ENCODE data around the gene BCL2L13.

The BCL2L13 gene

DNA sequence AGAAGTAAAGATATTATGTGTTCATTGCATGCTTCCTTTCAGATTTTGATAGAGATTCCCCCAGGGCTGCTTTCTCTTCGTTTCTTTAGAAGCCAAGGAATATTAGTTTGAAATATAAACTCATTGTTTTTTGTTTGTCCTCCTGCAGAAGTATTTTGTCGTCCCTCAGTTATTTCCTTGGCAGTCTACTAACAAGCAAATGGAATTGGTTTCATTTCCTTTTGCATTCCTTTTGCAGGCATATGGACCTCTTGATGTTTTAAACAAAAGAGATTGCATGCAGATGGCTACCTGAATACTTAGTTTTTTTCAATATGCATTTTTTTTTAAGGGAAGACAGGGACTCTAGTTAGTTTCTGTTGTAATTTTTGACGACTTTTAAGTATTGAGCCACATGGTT lies 62.2 kb downstream of the BCL2L13 start:
- TF ChIP-seq CTCF (IDR thresholded peaks at IDR 0.05; ENCODE audit: insufficient read depth, low read depth, low read length, missing control alignments) = no peak
- no peak for DNase-seq (ENCODE audit: low read depth)
- no peak overlapping the region for H3K4me3 ChIP-seq (ENCODE audit: low read depth, low read length)

- no peak for DNase-seq (ENCODE audit: low read depth)
- H3K4me3 ChIP-seq (ENCODE audit: low read depth, low read length) = no peak overlapping the region
- TF ChIP-seq CTCF (IDR thresholded peaks at IDR 0.05; ENCODE audit: insufficient read depth, low read depth, low read length, missing control alignments) = no peak
These were observed 65.3 kb downstream of the BCL2L13 start for GRCh38 chr22:17703811-17704210.

DNA sequence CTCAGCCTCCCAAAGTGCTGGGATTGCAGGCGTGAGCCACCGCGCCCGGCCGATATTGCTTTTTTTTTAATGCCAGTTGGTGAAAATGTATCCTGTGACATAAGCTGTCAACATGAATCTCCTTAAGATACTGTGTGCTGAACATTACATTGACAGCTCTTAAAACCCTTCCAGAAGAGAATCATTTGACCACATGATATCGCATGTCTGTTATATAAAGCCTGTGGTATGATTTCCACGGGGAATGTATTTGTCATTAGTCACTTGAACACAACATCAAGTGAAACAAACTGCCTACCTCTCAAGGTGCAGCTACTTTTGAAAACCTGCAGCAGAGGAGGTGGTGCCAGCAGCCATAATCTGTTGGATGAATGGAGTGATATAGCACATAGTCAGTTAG lies 67.0 kb downstream of the BCL2L13 start:
- peak overlapping the region; percentile 16 for H3K4me3 ChIP-seq (ENCODE audit: low read depth, low read length)

GRCh38 chr22:17705951-17706900 lies 67.7 kb downstream of the BCL2L13 start:
- TF ChIP-seq CTCF (IDR thresholded peaks at IDR 0.05; ENCODE audit: insufficient read depth, low read depth, low read length, missing control alignments) = no peak
- H3K4me3 ChIP-seq (ENCODE audit: low read depth, low read length) = peak overlapping the region; percentile 16
- peak; percentile 88 for DNase-seq (ENCODE audit: low read depth)

More for the DNA sequence above, 67.0 kb downstream of the BCL2L13 start:
- no peak for TF ChIP-seq CTCF (IDR thresholded peaks at IDR 0.05; ENCODE audit: insufficient read depth, low read depth, low read length, missing control alignments)
- DNase-seq (ENCODE audit: low read depth) = no peak

DNA sequence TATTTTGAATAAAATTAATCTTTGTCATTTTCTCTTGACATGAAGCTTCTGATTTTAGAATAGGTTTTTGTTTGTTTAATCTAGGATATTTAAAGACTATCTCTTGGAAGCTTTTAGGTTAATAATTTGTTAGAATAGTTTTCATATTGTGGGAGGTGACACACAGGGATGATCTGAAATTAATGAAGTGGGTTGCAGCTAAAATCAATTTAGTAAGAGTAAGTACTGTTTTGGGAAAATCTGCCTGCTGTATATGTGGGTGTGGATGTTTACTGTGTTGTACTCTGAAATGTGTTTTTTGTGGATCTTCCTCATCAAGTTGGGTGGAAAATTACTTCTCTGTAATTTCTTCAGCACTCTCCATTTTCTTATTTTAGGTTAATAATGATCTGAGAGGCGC lies 68.4 kb downstream of the BCL2L13 start:
- 0 out of 2 replicates have a peak overlapping the region, but pooled peaks have one; percentile 12 for H3K4me3 ChIP-seq (ENCODE audit: low read depth, low read length)
- no peak for TF ChIP-seq CTCF (IDR thresholded peaks at IDR 0.05; ENCODE audit: insufficient read depth, low read depth, low read length, missing control alignments)
- no peak for DNase-seq (ENCODE audit: low read depth)

GRCh38 chr22:17707526-17707925 lies 69.0 kb downstream of the BCL2L13 start:
- no peak overlapping the region for H3K4me3 ChIP-seq (ENCODE audit: low read depth, low read length)
- DNase-seq (ENCODE audit: low read depth) = no peak
- TF ChIP-seq CTCF (IDR thresholded peaks at IDR 0.05; ENCODE audit: insufficient read depth, low read depth, low read length, missing control alignments) = no peak

Measured in GM12865 (cell line).